HL-60/S4 treated with phorbol 12-myristate 13-acetate at 8.2 ng/mL for 4 days and 3 days (cell line): ENCODE measurements around the gene SHISA5.

Source experiments
- in situ Hi-C: fragments of 300-500 bp; cut with MboI; formaldehyde crosslinking; loops from 2 replicates; pipeline ENCODE4 v1.15.0; 2022; ENCODE audit warnings: low sequenced_read_pairs

Gene SHISA5

GRCh38 chr3:48420561-48420960 is 83.4 kb downstream of the SHISA5 start:
- in situ Hi-C loops: no loop called here

DNA sequence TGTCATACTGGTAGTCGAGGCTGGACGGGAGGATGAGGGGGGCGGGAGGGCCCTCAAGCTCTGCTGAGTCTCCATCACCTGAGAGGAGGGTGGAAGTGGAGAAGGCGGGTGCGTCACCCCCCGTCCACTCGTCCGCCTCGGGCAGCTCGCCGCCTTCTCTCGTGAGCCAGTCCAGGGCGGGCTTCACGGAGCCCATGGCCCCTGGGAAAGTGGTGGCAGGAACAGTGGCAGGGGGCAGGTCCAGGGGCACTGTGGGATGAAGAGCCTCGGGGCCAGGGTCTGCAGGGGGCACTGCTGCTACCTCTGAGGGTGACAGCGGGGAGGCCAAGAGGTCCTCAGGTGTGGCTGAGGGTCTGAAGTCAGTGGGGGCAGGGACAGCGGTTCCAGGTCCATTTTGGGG is 84.4 kb downstream of the SHISA5 start:
- in situ Hi-C loops: no loop called here

GRCh38 chr3:48419149-48419548 is 84.8 kb downstream of the SHISA5 start:
- in situ Hi-C loops: no loop called here

GRCh38 chr3:48418651-48419050 is 85.3 kb downstream of the SHISA5 start:
- in situ Hi-C loops: no loop called here

DNA sequence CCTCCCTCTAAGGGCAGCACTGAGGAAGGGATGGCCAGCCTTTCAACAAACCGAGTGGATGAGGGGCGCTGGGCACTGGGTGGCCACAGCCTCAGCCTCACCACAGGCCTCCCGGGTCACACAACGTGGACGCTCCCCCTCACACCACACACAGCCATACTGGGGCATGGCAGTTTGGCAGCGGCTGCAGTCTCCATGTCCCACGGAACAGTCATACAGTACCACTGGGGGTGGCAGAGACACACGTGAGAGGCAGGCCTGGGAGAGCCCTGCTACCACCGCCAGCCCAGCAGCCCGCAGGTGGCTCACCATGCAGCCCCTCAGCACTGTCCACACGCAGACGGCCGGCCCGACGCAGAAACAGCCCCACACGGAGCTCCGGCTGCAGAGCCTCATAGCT is 85.8 kb downstream of the SHISA5 start:
- in situ Hi-C loops: no loop called here
